Keratinocyte (primary cell): ENCODE data around the gene CTRB1. TPM values are rescaled to one million over a fixed set of nuclear protein-coding genes. Genes with fewer than 3 reads are reported as not detected.
"Not testable (repeated sequence)": the region's sequence is repeated elsewhere in the genome, so short reads cannot be mapped to it uniquely, and the experiment has no call there.

Experiments
- DNase-seq: peaks from one replicate; pipeline ENCODE4 v3.0.0-alpha.2; 2011; ENCODE audit warnings: low read depth, missing footprints, low spot score
- FAIRE-seq: peaks from 2 replicates; lab custom pipeline; 2011; peaks lifted over from hg19 to GRCh38; lab: Jason Lieb, UNC
- H2AFZ ChIP-seq: 2 replicates; pipeline ENCODE4 v1.6.0; 2012; ENCODE audit warnings: low read length, control low read depth, inconsistent platforms; ENCODE audit not compliant: control insufficient read depth
- H3K27ac ChIP-seq: 2 replicates; pipeline ENCODE4 v1.5.1; 2011; ENCODE audit warnings: low read length; ENCODE audit not compliant: control insufficient read depth, insufficient read depth
- H3K27me3 ChIP-seq: 3 replicates; pipeline ENCODE4 v1.6.0; 2011; ENCODE audit warnings: low read length; ENCODE audit not compliant: control insufficient read depth, insufficient read depth; ENCODE audit errors: extremely low read depth
- H3K36me3 ChIP-seq, 2 experiments: 2 replicates in 1 of 2; 3 replicates in 1 of 2; pipeline ENCODE4 v1.5.1; 2011; ENCODE audit warnings: low read length in 2 of 2, mild to moderate bottlenecking in 1 of 2; ENCODE audit not compliant: control insufficient read depth in 2 of 2, insufficient read depth in 2 of 2; ENCODE audit errors: extremely low read depth in 1 of 2
- H3K4me1 ChIP-seq: 3 replicates; pipeline ENCODE4 v1.5.1; 2011; ENCODE audit warnings: low read length; ENCODE audit not compliant: control insufficient read depth, insufficient read depth; ENCODE audit errors: extremely low read depth
- H3K4me2 ChIP-seq: 3 replicates; pipeline ENCODE4 v1.6.0; 2011; ENCODE audit warnings: low read depth, low read length; ENCODE audit not compliant: control insufficient read depth, insufficient read depth; ENCODE audit errors: extremely low read depth
- H3K4me3 ChIP-seq, 3 experiments: fragments of 200-600 bp in 1 of 3; sonication (generic) in 1 of 3; 2 replicates in 2 of 3; 3 replicates in 1 of 3; pipeline ENCODE4 v1.5.1; 2011 to 2016; ENCODE audit warnings: low read length in 3 of 3, mild to moderate bottlenecking in 3 of 3, control low read depth in 2 of 3, inconsistent platforms in 1 of 3, low read depth in 1 of 3, mixed read lengths in 1 of 3, mixed run types in 1 of 3, moderate library complexity in 1 of 3; ENCODE audit not compliant: control insufficient read depth in 2 of 3, insufficient read depth in 2 of 3; ENCODE audit errors: extremely low read depth in 1 of 3
- H3K79me2 ChIP-seq: 2 replicates; pipeline ENCODE4 v1.6.0; 2012; ENCODE audit warnings: low read length; ENCODE audit not compliant: control insufficient read depth, insufficient read depth
- H3K9ac ChIP-seq: 3 replicates; pipeline ENCODE4 v1.6.0; 2011; ENCODE audit warnings: low read length; ENCODE audit not compliant: control insufficient read depth, insufficient read depth; ENCODE audit errors: extremely low read depth
- H3K9me1 ChIP-seq: 3 replicates; pipeline ENCODE4 v1.6.0; 2011; ENCODE audit warnings: low read length; ENCODE audit not compliant: control insufficient read depth, insufficient read depth; ENCODE audit errors: extremely low read depth
- H3K9me3 ChIP-seq: 2 replicates; pipeline ENCODE4 v1.5.1; 2012; ENCODE audit warnings: low read depth, low read length; ENCODE audit not compliant: control insufficient read depth
- H4K20me1 ChIP-seq: 3 replicates; pipeline ENCODE4 v1.6.0; 2011; ENCODE audit warnings: low read length; ENCODE audit not compliant: control insufficient read depth, insufficient read depth; ENCODE audit errors: extremely low read depth
- CTCF ChIP-seq, 3 experiments: IDR thresholded peaks in 1 of 3; conservative IDR thresholded peaks in 1 of 3; optimal IDR thresholded peaks in 1 of 3; 2 replicates in 2 of 3; 3 replicates in 1 of 3; pipeline versions ENCODE3 to v1.5.1; 2011; ENCODE audit warnings: low read length in 3 of 3, mild to moderate bottlenecking in 3 of 3, moderate library complexity in 2 of 3, control low read depth in 1 of 3, inconsistent platforms in 1 of 3; ENCODE audit not compliant: insufficient read depth in 2 of 3; ENCODE audit errors: extremely low read depth in 1 of 3
- EZH2 ChIP-seq: IDR thresholded peaks from one replicate; pipeline ENCODE4 v1.6.1; 2012; ENCODE audit warnings: inconsistent platforms, mild to moderate bottlenecking, low read length, moderate library complexity
- dilution Hi-C: fragments of 300-500 bp; cut with MboI; formaldehyde crosslinking; loops from one replicate; pipeline ENCODE4 v1.7.0; 2020; ENCODE audit warnings: low sequenced_read_pairs; ENCODE audit not compliant: extremely low pct_ligation_motif_present
- polyA plus RNA-seq, 5 experiments: library from polyadenylated mRNA; depleted of rRNA in 3 of 5; stranded (reverse) in 3 of 5; stranded (forward) in 1 of 5; unstranded in 1 of 5; fragments of >200 nt; gene quantifications; 1 replicate in 1 of 5; 2 replicates in 3 of 5; 3 replicates in 1 of 5; pipeline versions ENCODE4 v1.2.1 to v1.2.3, GENCODE V29; 2011 to 2012; ENCODE audit warnings: missing spikeins in 2 of 5, low read depth in 1 of 5, low replicate concordance in 1 of 5

Gene CTRB1
- polyA plus RNA-seq, 1 donor (not counting 4 experiments of a cell fraction or from before 2014, with no cell fraction given): not detected

GRCh38 chr16:75222271-75222783 is 3.5 kb downstream of the CTRB1 start:
- H2AFZ ChIP-seq: no peak overlapping the region

GRCh38 chr16:75223129-75223528 is 4.3 kb downstream of the CTRB1 start:
- dilution Hi-C loops, DNase-seq, FAIRE-seq: not testable (repeated sequence)

More at GRCh38 chr16:75222271-75222783, 3.5 kb downstream of the CTRB1 start:
- H3K4me3 ChIP-seq: no peak overlapping the region
- H3K27me3 ChIP-seq: peaks cover 13% of the 10 kb centered on the region
- DNase-seq (no peak), FAIRE-seq (no peak)
- H3K36me3 ChIP-seq: no peaks in the 10 kb centered on the region
- H3K9ac ChIP-seq: no peak overlapping the region
- no peak overlapping the region for H3K4me2 ChIP-seq
- no peak for TF ChIP-seq CTCF (optimal IDR thresholded peaks at IDR 0.05 in 1 of 3, IDR thresholded peaks at IDR 0.05 in 1 of 3, conservative IDR thresholded peaks at IDR 0.05 in 1 of 3; ENCODE audit: extremely low read depth in 1 of 3, insufficient read depth in 2 of 3, low read length in 3 of 3)
- no peak for TF ChIP-seq EZH2
- H3K9me3 ChIP-seq: no peaks in the 10 kb centered on the region
- no peaks in the 10 kb centered on the region for H4K20me1 ChIP-seq
- no peaks in the 10 kb centered on the region for H3K9me1 ChIP-seq
- no peaks in the 10 kb centered on the region for H3K79me2 ChIP-seq
- H3K4me1 ChIP-seq: no peaks in the 10 kb centered on the region
- H3K27ac ChIP-seq: no peak overlapping the region
- dilution Hi-C loops: no loop called here

More at GRCh38 chr16:75223129-75223528, 4.3 kb downstream of the CTRB1 start:
- H3K36me3 ChIP-seq, H3K79me2 ChIP-seq, H3K4me3 ChIP-seq, H3K4me1 ChIP-seq, H3K9me1 ChIP-seq, H3K4me2 ChIP-seq, H2AFZ ChIP-seq, H4K20me1 ChIP-seq, H3K9ac ChIP-seq, H3K9me3 ChIP-seq, H3K27ac ChIP-seq: not testable (repeated sequence)
- H3K27me3 ChIP-seq: peaks cover 13% of the 10 kb centered on the region
